Measurements from ENCODE around the gene TRPM4.

GRCh38 chr19:49243129-49243528 lies 85.5 kb downstream of the TRPM4 start:
- TF ChIP-seq, protein P1, sequence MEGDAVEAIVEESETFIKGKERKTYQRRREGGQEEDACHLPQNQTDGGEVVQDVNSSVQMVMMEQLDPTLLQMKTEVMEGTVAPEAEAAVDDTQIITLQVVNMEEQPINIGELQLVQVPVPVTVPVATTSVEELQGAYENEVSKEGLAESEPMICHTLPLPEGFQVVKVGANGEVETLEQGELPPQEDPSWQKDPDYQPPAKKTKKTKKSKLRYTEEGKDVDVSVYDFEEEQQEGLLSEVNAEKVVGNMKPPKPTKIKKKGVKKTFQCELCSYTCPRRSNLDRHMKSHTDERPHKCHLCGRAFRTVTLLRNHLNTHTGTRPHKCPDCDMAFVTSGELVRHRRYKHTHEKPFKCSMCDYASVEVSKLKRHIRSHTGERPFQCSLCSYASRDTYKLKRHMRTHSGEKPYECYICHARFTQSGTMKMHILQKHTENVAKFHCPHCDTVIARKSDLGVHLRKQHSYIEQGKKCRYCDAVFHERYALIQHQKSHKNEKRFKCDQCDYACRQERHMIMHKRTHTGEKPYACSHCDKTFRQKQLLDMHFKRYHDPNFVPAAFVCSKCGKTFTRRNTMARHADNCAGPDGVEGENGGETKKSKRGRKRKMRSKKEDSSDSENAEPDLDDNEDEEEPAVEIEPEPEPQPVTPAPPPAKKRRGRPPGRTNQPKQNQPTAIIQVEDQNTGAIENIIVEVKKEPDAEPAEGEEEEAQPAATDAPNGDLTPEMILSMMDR (IDR thresholded peaks at IDR 0.05) = no peak
- TF ChIP-seq ZFX (IDR thresholded peaks at IDR 0.05; ENCODE audit: borderline replicate concordance) = no peak

Data from 22Rv1 (cell line).